Transverse colon (tissue), 4 donors: ENCODE measurements around the gene TLL1.

ENCODE experiments used
- EP300 ChIP-seq: sonication (generic); formaldehyde crosslinking; IDR thresholded peaks from one replicate; pipeline ENCODE4 v1.6.1; 2017; ENCODE audit warnings: antibody characterized with exemption, low read depth
- POLR2A ChIP-seq: fragments of 450-650 bp; IDR thresholded peaks from one replicate; pipeline ENCODE4 v1.6.1; 2016; ENCODE audit warnings: antibody characterized with exemption, mild to moderate bottlenecking, moderate library complexity
- POLR2AphosphoS5 ChIP-seq, 3 donors: sonication (generic); formaldehyde crosslinking; IDR thresholded peaks; one replicate each; pipeline ENCODE4 v1.6.1; 2016; ENCODE audit warnings: antibody characterized with exemption in 3 of 3
- TF ChIP-seq, protein P1 (sequence below), 5 experiments: fragments of 200-600 bp in 3 of 5; fragments of 450-650 bp in 2 of 5; sonication (generic) in 3 of 5; IDR thresholded peaks; 1 replicate in 2 of 5; 2 replicates in 3 of 5; pipeline ENCODE4 v1.5.1; 2016 to 2017; ENCODE audit warnings: antibody characterized with exemption in 5 of 5, inconsistent platforms in 3 of 5, mild to moderate bottlenecking in 2 of 5, moderate library complexity in 1 of 5

GRCh38 chr4:165928601-165929000 is 55.6 kb downstream of the TLL1 start:
- TF ChIP-seq, protein P1, sequence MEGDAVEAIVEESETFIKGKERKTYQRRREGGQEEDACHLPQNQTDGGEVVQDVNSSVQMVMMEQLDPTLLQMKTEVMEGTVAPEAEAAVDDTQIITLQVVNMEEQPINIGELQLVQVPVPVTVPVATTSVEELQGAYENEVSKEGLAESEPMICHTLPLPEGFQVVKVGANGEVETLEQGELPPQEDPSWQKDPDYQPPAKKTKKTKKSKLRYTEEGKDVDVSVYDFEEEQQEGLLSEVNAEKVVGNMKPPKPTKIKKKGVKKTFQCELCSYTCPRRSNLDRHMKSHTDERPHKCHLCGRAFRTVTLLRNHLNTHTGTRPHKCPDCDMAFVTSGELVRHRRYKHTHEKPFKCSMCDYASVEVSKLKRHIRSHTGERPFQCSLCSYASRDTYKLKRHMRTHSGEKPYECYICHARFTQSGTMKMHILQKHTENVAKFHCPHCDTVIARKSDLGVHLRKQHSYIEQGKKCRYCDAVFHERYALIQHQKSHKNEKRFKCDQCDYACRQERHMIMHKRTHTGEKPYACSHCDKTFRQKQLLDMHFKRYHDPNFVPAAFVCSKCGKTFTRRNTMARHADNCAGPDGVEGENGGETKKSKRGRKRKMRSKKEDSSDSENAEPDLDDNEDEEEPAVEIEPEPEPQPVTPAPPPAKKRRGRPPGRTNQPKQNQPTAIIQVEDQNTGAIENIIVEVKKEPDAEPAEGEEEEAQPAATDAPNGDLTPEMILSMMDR (IDR thresholded peaks at IDR 0.05), result no peak
- no peak for TF ChIP-seq POLR2A
- no peak for TF ChIP-seq EP300
- TF ChIP-seq POLR2AphosphoS5 (IDR thresholded peaks at IDR 0.05), result no peak
